HTR-8/SVneo (cell line): ENCODE data around the gene TNFRSF25.

Source experiments
- DNase-seq: peaks from one replicate; pipeline ENCODE4 v3.0.0; 2011; ENCODE audit warnings: low spot score, mixed read lengths; ENCODE audit not compliant: insufficient read length
- FAIRE-seq: peaks from 2 replicates; lab custom pipeline; 2011; peaks lifted over from hg19 to GRCh38; lab: Jason Lieb, UNC

Gene TNFRSF25

GRCh38 chr1:6423321-6423999, 42.5 kb downstream of the TNFRSF25 start:
- peak; percentile 57 for FAIRE-seq
- DNase-seq = peak; percentile 73

DNA sequence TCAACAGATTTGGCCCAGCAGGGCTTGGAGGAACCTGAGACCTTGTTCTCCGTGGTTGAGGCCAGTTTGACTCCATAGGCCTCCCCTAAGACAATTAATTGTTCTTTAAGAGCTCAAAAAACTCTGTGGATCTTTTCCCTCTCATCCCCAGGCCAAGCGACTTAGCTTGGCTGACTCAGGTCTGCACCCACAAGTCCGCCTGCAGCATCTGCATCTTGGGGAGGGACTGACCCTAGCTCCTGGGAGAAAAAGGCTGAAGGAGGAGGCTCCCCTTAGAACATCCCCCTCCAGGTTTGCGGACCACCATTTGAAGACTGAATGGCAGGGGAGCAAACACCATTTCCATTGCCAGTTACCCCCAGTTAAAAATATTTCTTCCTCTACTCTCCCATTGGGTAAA, 44.7 kb downstream of the TNFRSF25 start:
- DNase-seq = no peak
- FAIRE-seq = no peak

DNA sequence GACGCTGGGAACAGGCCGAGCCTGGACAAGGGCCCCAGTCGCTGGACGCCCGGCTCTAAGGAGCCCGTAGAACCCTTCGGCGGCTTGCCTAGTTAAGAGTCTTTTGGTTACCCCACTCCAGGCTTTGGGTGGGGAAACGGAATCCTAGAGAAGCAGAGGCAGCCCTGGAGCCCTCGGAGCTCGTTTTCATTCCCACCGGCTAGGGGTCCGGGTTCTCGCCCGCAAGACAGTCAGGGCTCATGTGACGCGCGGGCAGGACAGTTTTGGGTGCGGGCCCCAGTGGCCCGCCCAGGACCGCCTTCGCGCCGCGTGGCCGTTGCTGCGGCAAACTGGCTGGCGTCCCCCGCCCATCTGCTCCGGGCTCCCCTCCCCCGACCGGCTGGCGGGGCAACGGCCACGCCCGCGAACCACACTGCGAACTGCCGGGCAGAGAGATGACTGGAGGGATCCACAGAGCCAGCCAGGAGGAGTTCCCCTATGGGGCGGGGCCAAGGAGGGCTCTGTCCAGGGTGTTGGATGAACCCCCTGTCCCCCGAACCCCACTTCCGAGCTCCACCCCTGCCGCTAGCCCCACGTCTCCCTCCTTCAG, 45.4 kb downstream of the TNFRSF25 start:
- DNase-seq (no peak), FAIRE-seq (no peak)

DNA sequence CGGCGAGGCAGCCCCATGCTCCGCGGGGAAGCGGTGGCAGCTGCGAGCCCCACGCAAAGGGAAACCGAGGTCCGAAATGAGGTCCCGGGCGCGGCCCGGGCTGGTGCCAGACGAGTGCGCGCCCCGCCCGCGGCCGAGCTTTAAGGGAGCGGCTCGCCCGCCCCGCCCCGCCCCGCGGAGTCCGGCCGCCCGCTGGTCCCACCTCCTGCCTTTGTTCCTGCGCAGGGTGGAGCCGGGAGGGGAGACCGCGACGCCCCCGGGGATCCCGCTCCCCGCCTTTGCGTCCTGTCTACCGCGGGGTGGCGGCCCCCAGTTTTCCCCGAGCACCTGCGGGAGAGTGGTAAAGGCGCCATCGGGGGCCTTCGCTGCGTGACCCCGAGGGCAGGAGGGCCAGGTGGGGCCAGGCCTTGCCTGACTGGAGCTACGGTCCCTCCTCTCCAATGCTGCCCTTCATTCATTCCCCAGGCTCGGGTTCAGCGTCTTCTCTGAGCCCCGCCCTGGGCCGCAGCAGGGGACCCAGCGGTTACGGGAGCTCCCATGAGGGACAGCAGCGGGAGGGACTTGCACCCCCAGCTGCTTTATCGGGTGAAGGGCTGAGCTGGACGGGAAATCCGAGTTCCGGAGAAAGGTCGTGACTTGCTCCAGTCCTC, 46.0 kb downstream of the TNFRSF25 start, which contains the start of gene HES2:
TSS of gene HES2 (minus strand) at position 116 of the 650 bp plus-strand sequence. CDS start at position 17, 99 bp downstream.
- DNase-seq (no peak), FAIRE-seq (no peak)

- no peak for FAIRE-seq
Measured at GRCh38 chr1:6419397-6419803, 46.6 kb downstream of the TNFRSF25 start.

GRCh38 chr1:6418668-6419396, 47.1 kb downstream of the TNFRSF25 start:
- DNase-seq (no peak), FAIRE-seq (no peak)

More at GRCh38 chr1:6419397-6419803, 46.6 kb downstream of the TNFRSF25 start:
- no peak for DNase-seq

GRCh38 chr1:6417961-6418667, 47.9 kb downstream of the TNFRSF25 start:
- FAIRE-seq = no peak
- no peak for DNase-seq

DNA sequence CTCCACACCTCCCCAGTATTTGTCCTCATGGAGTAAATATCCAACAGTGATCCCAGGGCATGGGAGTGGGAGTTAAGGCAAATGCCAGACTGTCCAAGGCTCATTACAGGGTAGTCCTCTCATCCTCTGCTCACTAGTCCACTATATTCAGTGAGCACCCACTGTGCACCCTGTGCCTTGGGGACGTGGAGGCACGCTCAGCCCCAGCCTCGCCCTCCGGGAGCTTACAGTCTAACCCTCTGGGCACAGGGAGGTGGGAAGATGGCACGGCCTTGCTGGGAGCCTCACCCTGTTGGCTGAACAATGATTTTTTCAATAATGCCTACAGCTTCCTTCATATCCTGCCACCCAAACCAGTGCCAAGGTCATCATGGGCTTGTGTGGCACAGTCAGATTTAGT, 49.1 kb downstream of the TNFRSF25 start:
- DNase-seq = no peak
- no peak for FAIRE-seq

DNA sequence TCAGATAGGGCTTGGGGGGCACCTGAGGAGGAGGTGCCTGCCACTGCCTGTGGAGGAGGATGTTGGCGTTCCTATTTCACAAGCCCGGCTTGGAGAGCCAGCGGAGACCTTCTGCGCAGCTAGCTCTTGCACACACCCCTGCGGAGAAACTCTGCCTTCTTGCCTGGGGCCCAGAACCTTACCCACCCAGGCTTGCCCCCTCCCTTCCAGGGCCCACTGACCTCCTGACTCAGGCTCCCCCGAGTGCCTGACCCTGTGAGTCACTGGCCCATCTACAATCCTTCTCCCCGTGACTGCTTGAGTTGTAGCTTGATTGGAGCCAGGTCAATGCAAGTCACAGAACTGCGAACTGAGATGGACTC, 49.7 kb downstream of the TNFRSF25 start:
- no peak for FAIRE-seq

DNA sequence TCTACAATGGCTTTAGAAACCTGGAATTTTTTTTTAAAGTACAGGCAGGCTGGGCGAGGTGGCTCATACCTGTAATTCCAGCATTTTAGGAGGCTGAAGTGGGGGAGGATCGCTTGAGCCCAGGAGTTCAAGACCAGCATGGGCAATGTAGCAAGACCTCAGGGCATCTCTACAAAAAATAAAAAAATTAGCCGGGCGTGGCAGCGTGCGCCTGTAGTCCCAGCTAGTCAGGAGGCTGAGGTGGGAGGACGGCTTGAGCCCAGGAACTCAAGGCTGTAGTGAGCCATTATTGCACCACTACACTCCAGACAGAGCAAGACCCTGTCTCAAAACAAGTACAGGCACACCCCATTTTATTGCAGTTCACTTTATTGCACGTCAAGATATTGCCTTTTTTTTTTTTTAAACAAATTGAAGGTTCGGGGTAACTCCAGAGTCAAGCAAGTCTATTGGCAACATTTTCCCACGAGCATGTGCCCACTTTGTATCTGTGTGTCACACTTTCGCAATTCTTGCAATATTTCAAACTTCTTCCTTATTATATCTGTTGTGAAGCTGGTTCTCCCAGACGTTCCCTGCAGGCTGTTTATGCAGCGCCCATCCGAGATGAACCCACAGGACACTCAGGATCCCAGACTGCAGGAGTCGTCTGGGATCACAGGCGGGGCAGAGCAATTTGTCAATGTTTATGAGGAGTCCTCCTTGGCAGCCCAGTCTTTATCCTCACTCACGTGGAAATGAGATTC, 50.9 kb downstream of the TNFRSF25 start:
- no peak for FAIRE-seq

More for the DNA sequence above, 49.7 kb downstream of the TNFRSF25 start:
- DNase-seq = no peak

DNA sequence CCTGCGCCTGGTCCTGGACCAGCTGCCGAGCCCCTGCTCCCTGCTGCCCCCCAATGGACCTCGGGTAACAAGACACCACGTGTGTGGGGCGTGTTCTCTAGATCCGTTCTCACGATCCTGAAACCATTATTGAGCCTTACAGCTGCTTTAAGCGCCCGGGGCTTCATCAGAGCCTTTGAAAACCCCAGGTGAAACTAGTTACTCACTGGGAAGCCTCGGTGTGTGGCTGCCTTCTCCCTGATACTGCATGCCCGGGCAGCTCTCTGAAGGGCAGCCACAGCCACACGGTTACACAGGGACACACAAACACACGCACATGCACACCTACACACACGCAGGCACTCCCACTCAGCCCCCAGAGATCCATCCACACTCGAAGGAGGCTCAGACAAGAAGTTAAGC, 51.5 kb downstream of the TNFRSF25 start:
- DNase-seq (peak; percentile 53), FAIRE-seq (peak; percentile 16)

More for the DNA sequence above, 50.9 kb downstream of the TNFRSF25 start:
- no peak for DNase-seq

DNA sequence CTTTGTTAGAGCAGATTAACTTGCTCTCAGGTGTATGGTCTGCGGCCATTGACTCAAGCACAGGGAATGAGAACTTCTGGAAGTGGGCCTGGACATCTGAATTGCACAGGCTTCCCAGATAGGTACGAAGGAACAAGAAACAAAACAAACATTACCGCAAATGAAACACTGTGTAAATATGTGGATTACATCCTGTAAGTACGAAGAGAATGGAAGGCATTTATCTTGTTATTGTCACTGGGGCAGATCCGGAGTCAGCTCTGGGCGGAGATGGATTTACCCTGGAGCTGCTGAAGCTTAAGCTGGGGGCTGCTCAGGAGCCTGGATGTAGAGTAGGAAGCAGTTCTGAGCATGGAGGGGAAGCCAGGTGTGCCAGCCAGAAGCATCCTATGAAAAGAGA, 53.1 kb downstream of the TNFRSF25 start:
- DNase-seq (no peak), FAIRE-seq (no peak)
